HepG2 (cell line): ENCODE results near the gene BEST2. TPM values are rescaled to one million over a fixed set of nuclear protein-coding genes. Genes with fewer than 3 reads are reported as not detected.
A peak's percentile ranks its signal among the peaks of the same experiment; 100 is the strongest.

ENCODE experiments used
- CBX2 ChIP-seq, 2 experiments: fragments of 200-600 bp in 1 of 2; sonication (generic); formaldehyde crosslinking in 1 of 2; IDR thresholded peaks; 2 replicates each; pipeline versions ENCODE4 v1.7.0 to v1.8.1; 2018 to 2022; ENCODE audit warnings: low read depth in 2 of 2, low read length in 1 of 2, mild to moderate bottlenecking in 1 of 2, missing genetic modification reagents in 1 of 2
- MIER3 ChIP-seq: IDR thresholded peaks from 2 replicates; pipeline ENCODE4 v1.6.1; 2016; ENCODE audit warnings: missing compliant biosample characterization, borderline replicate concordance
- NR2C2 ChIP-seq: sonication (generic); formaldehyde crosslinking; IDR thresholded peaks from 2 replicates; pipeline ENCODE4 v1.4.0; 2020; ENCODE audit warnings: missing genetic modification reagents, mild to moderate bottlenecking, moderate library complexity, borderline replicate concordance
- REL ChIP-seq: sonication (generic); formaldehyde crosslinking; conservative IDR thresholded peaks from 2 replicates; pipeline ENCODE4 v1.8.0; 2022; ENCODE audit warnings: mild to moderate bottlenecking, missing genetic modification reagents, moderate library complexity
- WIZ ChIP-seq: sonication (generic); formaldehyde crosslinking; IDR thresholded peaks from 2 replicates; pipeline ENCODE4 v1.5.1; 2020; ENCODE audit warnings: mild to moderate bottlenecking, missing genetic modification reagents
- XRCC5 ChIP-seq: fragments of 200-400 bp; formaldehyde crosslinking; optimal IDR thresholded peaks from 2 replicates; pipeline ENCODE3; 2017; ENCODE audit warnings: mild to moderate bottlenecking, low read length
- ZBTB42 ChIP-seq: sonication (generic); formaldehyde crosslinking; IDR thresholded peaks from 2 replicates; pipeline ENCODE4 v1.5.0; 2020; ENCODE audit warnings: mild to moderate bottlenecking, missing genetic modification reagents
- ZBTB7B ChIP-seq: sonication (generic); formaldehyde crosslinking; IDR thresholded peaks from 2 replicates; pipeline ENCODE4 v1.4.0; 2020; ENCODE audit warnings: missing genetic modification reagents
- ZIK1 ChIP-seq: sonication (generic); formaldehyde crosslinking; IDR thresholded peaks from 2 replicates; pipeline ENCODE4 v1.5.0; 2020; ENCODE audit warnings: mild to moderate bottlenecking, low read depth, missing genetic modification reagents, borderline replicate concordance
- ZNF496 ChIP-seq: sonication (generic); formaldehyde crosslinking; IDR thresholded peaks from 2 replicates; pipeline ENCODE4 v1.8.1; 2023; ENCODE audit warnings: mild to moderate bottlenecking, moderate library complexity, missing genetic modification reagents; ENCODE audit not compliant: insufficient replicate concordance
- ZNF501 ChIP-seq: sonication (generic); formaldehyde crosslinking; IDR thresholded peaks from 2 replicates; pipeline ENCODE4 v1.5.1; 2020; ENCODE audit warnings: mild to moderate bottlenecking, moderate library complexity, missing genetic modification reagents
- ZNF605 ChIP-seq: sonication (generic); formaldehyde crosslinking; IDR thresholded peaks from 2 replicates; pipeline ENCODE4 v1.8.0; 2022; ENCODE audit warnings: mild to moderate bottlenecking, missing genetic modification reagents
- ZNF672 ChIP-seq: sonication (generic); formaldehyde crosslinking; IDR thresholded peaks from 2 replicates; pipeline ENCODE4 v1.8.1; 2022; ENCODE audit warnings: missing genetic modification reagents
- polyA plus RNA-seq, 8 experiments: library from polyadenylated mRNA; depleted of rRNA in 3 of 8; stranded (reverse) in 7 of 8; unstranded in 1 of 8; fragments of >200 nt; fragmentation: Illumina TruSeq in 4 of 8; extraction: Trizol in 4 of 8; gene quantifications; 2 replicates each; pipeline versions ENCODE4 v1.2.1 to v1.2.3, GENCODE V29; 2011 to 2016; ENCODE audit warnings: low read depth in 4 of 8, missing spikeins in 1 of 8, mixed read lengths in 1 of 8; ENCODE audit not compliant: insufficient read depth in 1 of 8
- total RNA-seq, 5 experiments: library from RNA; depleted of rRNA; stranded (reverse); fragments of >200 nt; fragmentation: Illumina TruSeq; extraction: Trizol; gene quantifications; 2 replicates each; pipeline ENCODE4 v1.2.3, GENCODE V29; 2016; ENCODE audit warnings: low read depth in 1 of 5
- TF ChIP-seq, protein P1 (sequence below): sonication (generic); formaldehyde crosslinking; IDR thresholded peaks from 2 replicates; pipeline ENCODE4 v1.8.1; 2023; ENCODE audit warnings: mild to moderate bottlenecking, missing genetic modification reagents, borderline replicate concordance
- TF ChIP-seq, protein P2 (sequence below): sonication (generic); formaldehyde crosslinking; IDR thresholded peaks from 2 replicates; pipeline ENCODE4 v1.5.1; 2020; ENCODE audit warnings: missing genetic modification reagents, mild to moderate bottlenecking, borderline replicate concordance
- TF ChIP-seq, protein P3 (sequence below): sonication (generic); formaldehyde crosslinking; IDR thresholded peaks from 2 replicates; pipeline ENCODE4 v1.4.0; 2020; ENCODE audit warnings: mild to moderate bottlenecking, missing genetic modification reagents, borderline replicate concordance
- TF ChIP-seq, protein P4 (sequence below): fragments of 450-650 bp; IDR thresholded peaks from 2 replicates; pipeline ENCODE4 v1.6.1; 2017
- TF ChIP-seq, protein P5 (sequence below): sonication (generic); formaldehyde crosslinking; IDR thresholded peaks from 2 replicates; pipeline ENCODE4 v1.5.0; 2020; ENCODE audit warnings: mild to moderate bottlenecking, missing genetic modification reagents

The BEST2 gene
- total and polyA plus RNA-seq, 2 of the 13 experiments (the other 11 are each of a cell fraction or from before 2014, with no cell fraction given): not detected

DNA sequence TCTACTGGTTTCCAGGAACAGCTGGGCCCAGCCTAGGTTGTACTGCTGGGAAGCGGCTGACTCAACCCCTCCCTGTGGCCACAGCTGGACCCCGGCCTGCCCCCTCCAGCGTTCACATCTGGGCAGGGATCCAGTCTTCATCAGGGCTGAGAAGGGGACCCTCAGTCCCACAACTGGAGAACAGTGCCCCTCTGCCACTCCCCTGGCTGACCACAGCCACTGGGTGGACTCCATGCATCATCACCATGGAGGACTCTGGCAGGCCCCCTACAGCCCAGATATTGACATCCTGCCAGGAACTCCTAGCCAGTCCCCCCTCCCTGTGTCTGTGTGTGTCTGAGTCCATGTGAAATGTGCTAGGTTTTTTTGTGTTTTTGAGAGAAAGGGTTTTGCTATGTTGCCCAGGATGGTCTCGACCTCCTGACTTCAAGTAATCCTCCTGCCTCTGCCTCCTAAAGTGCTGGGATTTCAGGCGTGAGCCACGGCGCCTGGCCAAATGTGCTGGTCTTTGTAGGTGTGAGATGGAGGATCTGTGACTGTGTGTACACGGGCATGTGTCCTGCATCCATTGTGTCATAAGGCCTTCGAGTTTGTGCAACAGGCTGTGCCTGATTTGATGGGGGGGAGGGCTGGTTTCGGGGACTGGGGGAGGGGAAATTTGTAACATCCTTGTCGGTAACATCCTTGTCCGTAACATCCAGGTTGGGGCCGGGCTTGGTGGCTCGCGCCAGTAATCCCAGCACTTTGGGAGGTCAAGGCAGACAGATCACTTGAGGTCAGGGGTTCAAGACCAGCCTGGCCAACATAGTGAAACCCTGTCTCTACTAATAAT, 27.8 kb downstream of the BEST2 start (continued):
- TF ChIP-seq REL (CRISPR knock-in tag) (no peak), ZNF672 (CRISPR knock-in tag) (no peak), WIZ (CRISPR knock-in tag) (no peak), CBX2 (IDR thresholded peaks at IDR 0.05; ENCODE audit: low read depth, low read length) (no peak), CBX2 (CRISPR knock-in tag; IDR thresholded peaks at IDR 0.05; ENCODE audit: low read depth) (no peak), ZIK1 (CRISPR knock-in tag) (no peak), XRCC5 (peak; percentile 52), ZNF496 (CRISPR knock-in tag) (no peak), ZBTB42 (CRISPR knock-in tag) (peak; percentile 97), MIER3 (no peak), NR2C2 (no peak), ZBTB7B (CRISPR knock-in tag) (peak; percentile 51; the same call in 1 of the 2 replicates), ZNF605 (peak; percentile 29; the same call in 1 of the 2 replicates), ZNF501 (no peak)
- TF ChIP-seq, protein P1, sequence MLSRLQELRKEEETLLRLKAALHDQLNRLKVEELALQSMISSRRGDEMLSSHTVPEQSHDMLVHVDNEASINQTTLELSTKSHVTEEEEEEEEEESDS: no peak
- TF ChIP-seq, protein P2, sequence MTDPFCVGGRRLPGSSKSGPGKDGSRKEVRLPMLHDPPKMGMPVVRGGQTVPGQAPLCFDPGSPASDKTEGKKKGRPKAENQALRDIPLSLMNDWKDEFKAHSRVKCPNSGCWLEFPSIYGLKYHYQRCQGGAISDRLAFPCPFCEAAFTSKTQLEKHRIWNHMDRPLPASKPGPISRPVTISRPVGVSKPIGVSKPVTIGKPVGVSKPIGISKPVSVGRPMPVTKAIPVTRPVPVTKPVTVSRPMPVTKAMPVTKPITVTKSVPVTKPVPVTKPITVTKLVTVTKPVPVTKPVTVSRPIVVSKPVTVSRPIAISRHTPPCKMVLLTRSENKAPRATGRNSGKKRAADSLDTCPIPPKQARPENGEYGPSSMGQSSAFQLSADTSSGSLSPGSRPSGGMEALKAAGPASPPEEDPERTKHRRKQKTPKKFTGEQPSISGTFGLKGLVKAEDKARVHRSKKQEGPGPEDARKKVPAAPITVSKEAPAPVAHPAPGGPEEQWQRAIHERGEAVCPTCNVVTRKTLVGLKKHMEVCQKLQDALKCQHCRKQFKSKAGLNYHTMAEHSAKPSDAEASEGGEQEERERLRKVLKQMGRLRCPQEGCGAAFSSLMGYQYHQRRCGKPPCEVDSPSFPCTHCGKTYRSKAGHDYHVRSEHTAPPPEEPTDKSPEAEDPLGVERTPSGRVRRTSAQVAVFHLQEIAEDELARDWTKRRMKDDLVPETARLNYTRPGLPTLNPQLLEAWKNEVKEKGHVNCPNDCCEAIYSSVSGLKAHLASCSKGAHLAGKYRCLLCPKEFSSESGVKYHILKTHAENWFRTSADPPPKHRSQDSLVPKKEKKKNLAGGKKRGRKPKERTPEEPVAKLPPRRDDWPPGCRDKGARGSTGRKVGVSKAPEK (CRISPR knock-in tag): no peak
- TF ChIP-seq, protein P3, sequence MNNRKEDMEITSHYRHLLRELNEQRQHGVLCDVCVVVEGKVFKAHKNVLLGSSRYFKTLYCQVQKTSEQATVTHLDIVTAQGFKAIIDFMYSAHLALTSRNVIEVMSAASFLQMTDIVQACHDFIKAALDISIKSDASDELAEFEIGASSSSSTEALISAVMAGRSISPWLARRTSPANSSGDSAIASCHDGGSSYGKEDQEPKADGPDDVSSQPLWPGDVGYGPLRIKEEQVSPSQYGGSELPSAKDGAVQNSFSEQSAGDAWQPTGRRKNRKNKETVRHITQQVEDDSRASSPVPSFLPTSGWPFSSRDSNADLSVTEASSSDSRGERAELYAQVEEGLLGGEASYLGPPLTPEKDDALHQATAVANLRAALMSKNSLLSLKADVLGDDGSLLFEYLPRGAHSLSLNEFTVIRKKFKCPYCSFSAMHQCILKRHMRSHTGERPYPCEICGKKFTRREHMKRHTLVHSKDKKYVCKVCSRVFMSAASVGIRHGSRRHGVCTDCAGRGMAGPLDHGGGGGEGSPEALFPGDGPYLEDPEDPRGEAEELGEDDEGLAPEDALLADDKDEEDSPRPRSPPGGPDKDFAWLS (CRISPR knock-in tag): no peak
- TF ChIP-seq, protein P4, sequence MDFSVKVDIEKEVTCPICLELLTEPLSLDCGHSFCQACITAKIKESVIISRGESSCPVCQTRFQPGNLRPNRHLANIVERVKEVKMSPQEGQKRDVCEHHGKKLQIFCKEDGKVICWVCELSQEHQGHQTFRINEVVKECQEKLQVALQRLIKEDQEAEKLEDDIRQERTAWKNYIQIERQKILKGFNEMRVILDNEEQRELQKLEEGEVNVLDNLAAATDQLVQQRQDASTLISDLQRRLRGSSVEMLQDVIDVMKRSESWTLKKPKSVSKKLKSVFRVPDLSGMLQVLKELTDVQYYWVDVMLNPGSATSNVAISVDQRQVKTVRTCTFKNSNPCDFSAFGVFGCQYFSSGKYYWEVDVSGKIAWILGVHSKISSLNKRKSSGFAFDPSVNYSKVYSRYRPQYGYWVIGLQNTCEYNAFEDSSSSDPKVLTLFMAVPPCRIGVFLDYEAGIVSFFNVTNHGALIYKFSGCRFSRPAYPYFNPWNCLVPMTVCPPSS: no peak
- TF ChIP-seq, protein P5, sequence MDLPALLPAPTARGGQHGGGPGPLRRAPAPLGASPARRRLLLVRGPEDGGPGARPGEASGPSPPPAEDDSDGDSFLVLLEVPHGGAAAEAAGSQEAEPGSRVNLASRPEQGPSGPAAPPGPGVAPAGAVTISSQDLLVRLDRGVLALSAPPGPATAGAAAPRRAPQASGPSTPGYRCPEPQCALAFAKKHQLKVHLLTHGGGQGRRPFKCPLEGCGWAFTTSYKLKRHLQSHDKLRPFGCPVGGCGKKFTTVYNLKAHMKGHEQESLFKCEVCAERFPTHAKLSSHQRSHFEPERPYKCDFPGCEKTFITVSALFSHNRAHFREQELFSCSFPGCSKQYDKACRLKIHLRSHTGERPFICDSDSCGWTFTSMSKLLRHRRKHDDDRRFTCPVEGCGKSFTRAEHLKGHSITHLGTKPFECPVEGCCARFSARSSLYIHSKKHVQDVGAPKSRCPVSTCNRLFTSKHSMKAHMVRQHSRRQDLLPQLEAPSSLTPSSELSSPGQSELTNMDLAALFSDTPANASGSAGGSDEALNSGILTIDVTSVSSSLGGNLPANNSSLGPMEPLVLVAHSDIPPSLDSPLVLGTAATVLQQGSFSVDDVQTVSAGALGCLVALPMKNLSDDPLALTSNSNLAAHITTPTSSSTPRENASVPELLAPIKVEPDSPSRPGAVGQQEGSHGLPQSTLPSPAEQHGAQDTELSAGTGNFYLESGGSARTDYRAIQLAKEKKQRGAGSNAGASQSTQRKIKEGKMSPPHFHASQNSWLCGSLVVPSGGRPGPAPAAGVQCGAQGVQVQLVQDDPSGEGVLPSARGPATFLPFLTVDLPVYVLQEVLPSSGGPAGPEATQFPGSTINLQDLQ: 0 out of 2 replicates have a peak, but pooled peaks have one; percentile 23
